Stimulated activated CD4-positive, alpha-beta T cell treated with anti-CD3 and anti-CD28 coated beads, TNF-alpha, amount 100 ng/mL, for 1 hour (primary cell): ENCODE measurements around the gene CAPN7.

Experiments used
- DNase-seq, 3 donors: peaks; one replicate each; pipeline ENCODE4 v3.0.0-alpha.2; 2020; ENCODE audit warnings: low read depth in 3 of 3, low spot score in 1 of 3

Gene CAPN7

GRCh38 chr3:15198686-15199085 is 7.4 kb upstream of the CAPN7 start:
- DNase-seq, result no peak

GRCh38 chr3:15199493-15200105 is 6.4 kb upstream of the CAPN7 start:
- no peak for DNase-seq

GRCh38 chr3:15204005-15204404 is 2.0 kb upstream of the CAPN7 start:
- no peak for DNase-seq

- DNase-seq, result no peak
Measured at GRCh38 chr3:15205482-15205933, 538 bp upstream of the CAPN7 start.

- DNase-seq, result peak in 1 of 3 donors; percentile 6
Measured at GRCh38 chr3:15206662-15207576, 873 bp downstream of the CAPN7 start.

GRCh38 chr3:15207836-15208504 is 1.9 kb downstream of the CAPN7 start:
- DNase-seq, result no peak

GRCh38 chr3:15211937-15212336 is 5.9 kb downstream of the CAPN7 start:
- no peak for DNase-seq

- DNase-seq, result no peak
Measured at GRCh38 chr3:15214758-15215157, 8.7 kb downstream of the CAPN7 start.

GRCh38 chr3:15215996-15216395 is 9.9 kb downstream of the CAPN7 start:
- DNase-seq, result no peak

- no peak for DNase-seq
Measured at GRCh38 chr3:15216501-15216900, 10.5 kb downstream of the CAPN7 start.

GRCh38 chr3:15217011-15217671 is 11.1 kb downstream of the CAPN7 start:
- DNase-seq, result no peak

- no peak for DNase-seq
Measured at GRCh38 chr3:15217841-15218267, 11.8 kb downstream of the CAPN7 start.

GRCh38 chr3:15218689-15219088 is 12.6 kb downstream of the CAPN7 start:
- DNase-seq, result no peak

GRCh38 chr3:15220056-15220455 is 14.0 kb downstream of the CAPN7 start:
- DNase-seq, result no peak

- DNase-seq, result no peak
Measured at GRCh38 chr3:15220661-15221060, 14.6 kb downstream of the CAPN7 start.

GRCh38 chr3:15221574-15222217 is 15.7 kb downstream of the CAPN7 start:
- no peak for DNase-seq

GRCh38 chr3:15223685-15224572 is 17.9 kb downstream of the CAPN7 start:
- DNase-seq, result no peak

GRCh38 chr3:15228147-15228546 is 22.1 kb downstream of the CAPN7 start:
- no peak for DNase-seq

GRCh38 chr3:15229262-15229661 is 23.2 kb downstream of the CAPN7 start:
- no peak for DNase-seq

GRCh38 chr3:15241341-15241740 is 35.3 kb downstream of the CAPN7 start:
- DNase-seq, result no peak
